GM19372 (cell line): ENCODE results near the gene SPOCK1.

Source experiments
- ATAC-seq: cut with Tn5 transposase; IDR thresholded peaks from one replicate; pipeline ENCODE4 v1.9.1; 2021; ENCODE audit warnings: mild to moderate bottlenecking, low read depth, moderate library complexity; ENCODE audit not compliant: unreplicated experiment

Gene SPOCK1

DNA sequence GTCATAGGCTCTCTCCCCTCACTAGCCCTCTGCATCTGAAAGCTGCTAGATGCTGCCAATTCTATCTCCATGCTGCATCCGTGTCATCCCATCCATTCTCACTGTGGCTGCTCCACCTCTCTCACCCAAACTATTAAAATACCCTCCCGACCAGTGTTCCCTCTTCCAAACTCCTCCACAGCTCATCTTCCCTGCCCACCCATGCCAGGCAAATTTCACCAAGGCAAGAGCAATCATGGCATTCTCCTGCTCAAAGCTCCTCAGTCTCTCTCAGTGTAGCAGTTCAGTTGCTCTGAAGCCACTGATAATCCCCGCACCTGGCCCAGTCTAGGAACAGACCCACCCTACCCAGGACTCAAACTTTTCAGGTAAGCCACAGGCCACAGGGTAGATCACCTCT is 48.4 kb downstream of the SPOCK1 start:
- no peak for ATAC-seq

DNA sequence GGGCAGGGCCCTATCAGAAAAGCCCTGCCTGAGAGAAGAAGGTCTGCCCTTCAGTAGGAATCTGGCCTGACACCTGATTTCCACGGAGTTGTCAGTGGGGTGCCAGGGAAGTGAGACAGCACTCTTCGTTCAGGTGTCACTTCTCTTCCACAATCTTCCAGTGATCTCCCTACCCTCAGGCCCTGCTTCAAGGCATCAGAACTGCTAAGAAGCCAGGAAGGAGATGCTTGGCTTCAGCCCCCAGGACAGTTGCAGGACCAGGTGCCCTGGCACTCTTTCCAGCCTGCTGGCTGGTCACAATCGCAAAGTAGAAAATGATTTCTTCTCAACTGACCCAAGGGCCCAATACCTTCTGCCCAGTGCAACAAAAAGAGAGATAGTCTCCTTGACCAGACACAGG is 50.3 kb downstream of the SPOCK1 start:
- no peak for ATAC-seq

DNA sequence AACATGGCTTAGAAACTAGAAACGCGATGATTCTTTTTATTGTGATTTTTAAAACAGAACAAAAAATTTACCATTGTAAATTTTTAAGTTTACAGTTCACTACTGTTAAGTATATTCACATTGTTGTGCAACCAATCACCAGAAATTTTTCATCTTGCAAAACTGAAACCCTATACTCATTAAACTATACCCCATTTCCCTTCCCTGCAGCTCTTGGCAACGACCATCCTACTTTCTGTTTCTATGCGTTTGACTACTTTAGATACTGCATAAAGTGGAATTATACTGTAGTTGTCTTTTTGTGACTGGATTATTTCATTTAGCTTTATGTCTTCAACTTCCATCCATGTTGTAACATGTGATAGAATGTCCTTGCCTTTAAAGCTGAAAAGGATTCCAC is 52.5 kb downstream of the SPOCK1 start:
- no peak for ATAC-seq

DNA sequence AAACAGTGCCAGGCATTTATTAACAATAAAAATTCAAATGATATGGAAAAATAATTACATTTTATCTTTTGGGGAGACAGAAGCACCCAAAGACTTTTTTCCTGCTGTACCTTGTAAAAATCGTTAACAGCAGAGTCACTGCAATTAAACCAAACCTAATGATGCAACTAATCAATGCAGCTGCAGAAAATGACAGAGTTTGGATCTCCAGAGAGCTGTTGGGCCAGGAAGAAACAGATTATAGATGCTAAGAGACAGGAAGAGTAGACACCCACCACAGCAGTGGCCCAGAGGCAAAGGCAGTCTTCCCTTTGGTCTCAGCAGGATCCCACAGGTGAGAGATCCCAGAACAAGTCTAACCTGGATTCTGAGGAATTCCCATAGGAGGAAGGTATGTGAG is 53.0 kb downstream of the SPOCK1 start:
- ATAC-seq: no peak

DNA sequence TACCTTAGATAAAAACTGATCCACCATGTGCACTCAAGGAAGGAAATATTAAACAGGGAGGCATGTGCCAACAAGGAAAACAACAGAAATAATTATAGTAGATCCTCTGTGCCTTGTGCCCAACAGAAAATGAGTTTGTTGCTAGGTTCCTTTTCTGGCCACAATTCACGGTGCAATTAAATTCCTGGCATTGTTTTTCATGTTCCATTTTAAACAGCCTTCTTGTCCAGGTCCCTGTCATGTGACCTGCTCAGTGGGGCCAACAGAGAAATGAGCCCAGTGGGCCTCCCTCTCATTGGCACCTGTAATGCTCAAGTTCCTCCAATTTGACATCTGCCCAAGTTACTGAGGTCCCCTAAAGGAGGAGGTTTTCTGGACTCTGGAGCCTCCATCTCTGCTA is 56.5 kb downstream of the SPOCK1 start:
- ATAC-seq: no peak

DNA sequence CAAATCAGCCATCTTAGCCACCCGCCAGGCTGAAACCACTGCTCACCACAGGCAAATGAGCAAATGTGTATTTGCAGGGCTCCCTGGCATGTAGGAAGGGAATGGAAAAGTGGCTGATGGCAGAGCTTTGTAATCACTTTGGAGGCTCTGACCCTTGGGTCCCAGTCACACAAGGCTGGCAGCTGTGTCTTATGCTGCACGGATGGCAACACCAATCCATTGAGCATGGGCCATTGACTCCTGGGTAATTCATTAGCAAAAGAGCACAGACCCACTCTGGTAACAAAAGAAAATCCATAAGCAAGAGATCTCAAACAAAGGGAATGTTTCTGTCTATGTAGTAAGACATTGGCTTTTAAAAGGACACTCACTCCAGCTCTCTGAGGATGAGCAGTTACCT is 57.6 kb downstream of the SPOCK1 start:
- ATAC-seq: no peak

DNA sequence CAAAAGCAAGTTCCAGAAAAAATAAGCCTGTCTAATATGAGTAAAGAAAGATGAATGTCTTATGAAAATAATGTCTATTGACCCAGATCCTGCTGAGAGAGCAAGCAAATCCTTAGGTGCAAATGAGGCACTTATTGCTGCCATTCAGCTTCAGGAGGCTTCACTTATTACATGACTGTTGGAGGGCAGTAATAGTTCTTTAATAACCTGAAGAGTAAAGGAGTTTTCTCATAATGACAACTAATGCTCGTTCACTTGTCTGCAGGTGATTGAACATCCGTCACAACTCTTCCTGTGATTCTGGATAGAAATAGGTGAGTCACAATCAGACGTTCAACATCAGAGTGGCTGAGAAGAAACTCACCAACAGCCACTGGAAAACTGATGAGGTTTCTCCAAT is 58.3 kb downstream of the SPOCK1 start:
- no peak for ATAC-seq

DNA sequence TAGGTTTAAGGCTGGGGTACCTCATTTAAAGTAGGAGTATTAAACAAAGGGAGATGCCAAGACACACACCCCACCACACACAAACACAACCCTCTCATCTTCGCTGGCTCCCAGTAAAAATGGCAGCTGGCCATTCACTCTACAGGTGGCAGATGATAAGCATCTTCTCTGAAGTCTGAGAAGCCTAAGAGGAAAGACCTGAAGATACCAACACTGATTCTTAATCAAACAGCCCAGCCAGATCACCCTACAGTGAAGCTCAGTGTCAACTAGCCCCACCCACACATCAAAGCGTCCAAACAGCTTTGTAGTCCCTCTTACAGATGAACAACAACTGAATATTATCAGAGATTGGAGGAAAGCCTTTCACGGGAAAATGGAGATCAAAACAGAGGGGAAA is 59.5 kb downstream of the SPOCK1 start:
- ATAC-seq: no peak

DNA sequence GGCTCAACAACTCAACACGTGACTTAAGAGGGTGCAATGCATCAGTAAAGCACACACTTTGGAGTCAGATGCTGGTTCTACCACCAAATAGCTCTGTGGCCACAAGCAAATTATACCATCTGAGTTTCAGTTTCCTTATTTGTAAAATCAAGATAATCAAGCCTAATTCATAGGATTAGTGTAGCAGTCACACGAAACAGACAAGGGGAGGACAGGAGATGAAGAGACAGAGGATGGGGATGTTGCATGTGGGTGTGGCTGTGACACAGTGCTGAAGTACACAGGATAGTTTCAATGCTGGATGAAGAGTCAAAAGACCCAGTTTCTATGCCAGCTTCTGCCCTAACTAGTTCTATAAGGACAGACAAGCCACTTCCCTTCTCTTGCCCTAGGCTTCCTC is 60.2 kb downstream of the SPOCK1 start:
- no peak for ATAC-seq

DNA sequence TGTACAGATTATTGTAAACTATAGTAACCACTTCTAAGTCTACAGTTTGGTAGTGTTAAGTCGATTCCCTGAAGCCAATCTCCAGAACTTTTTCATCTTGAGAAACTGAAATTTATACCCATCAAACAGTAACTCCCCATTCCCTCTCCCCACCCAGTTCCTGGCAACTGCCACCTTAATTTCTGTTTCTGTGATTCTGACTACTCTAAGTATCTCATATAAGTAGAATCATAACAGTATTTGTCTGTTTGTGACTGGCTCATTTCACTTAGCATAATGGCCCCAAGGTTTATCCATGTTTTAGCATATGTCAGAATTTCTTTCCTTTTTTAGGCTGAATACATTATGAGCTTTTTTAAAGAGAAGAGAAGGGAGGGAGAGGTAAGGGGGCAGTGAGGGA is 61.4 kb downstream of the SPOCK1 start:
- no peak for ATAC-seq

DNA sequence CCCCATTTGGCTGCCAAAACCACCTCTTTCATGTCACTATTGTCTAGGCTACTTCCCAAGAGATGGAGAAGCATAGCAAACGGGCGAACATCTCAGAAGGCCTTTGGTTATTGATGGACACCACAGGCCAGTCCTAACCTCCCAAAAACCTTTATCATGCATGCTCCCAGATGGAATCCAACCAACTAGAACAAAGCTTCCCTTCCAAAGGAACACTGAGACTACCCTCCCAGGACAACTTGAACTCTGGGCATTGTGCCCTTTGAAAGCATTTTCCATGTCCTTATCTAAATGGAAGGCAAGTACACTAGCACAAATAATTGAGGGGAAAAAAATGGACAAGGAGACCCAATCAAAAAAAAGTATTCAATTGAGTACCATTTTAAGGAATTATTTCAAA is 65.6 kb downstream of the SPOCK1 start:
- ATAC-seq: no peak

DNA sequence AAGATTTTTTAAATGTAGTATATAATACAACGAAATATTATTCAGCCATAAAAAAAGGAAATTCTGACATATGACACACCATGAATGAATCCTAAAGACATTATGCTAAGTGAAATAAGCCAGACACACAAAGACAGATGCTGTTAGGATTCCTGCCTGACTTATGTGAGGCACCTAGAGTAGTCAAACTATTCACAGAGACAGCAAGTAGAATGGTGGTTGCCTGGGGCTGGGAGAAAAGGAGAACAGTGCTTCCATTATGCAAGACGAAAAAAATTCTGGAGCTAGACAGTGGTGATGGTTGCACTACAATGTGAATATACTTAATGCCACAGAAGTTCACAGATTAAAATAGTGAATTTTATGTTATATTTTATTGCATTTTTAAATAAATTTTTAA is 66.8 kb downstream of the SPOCK1 start:
- no peak for ATAC-seq

DNA sequence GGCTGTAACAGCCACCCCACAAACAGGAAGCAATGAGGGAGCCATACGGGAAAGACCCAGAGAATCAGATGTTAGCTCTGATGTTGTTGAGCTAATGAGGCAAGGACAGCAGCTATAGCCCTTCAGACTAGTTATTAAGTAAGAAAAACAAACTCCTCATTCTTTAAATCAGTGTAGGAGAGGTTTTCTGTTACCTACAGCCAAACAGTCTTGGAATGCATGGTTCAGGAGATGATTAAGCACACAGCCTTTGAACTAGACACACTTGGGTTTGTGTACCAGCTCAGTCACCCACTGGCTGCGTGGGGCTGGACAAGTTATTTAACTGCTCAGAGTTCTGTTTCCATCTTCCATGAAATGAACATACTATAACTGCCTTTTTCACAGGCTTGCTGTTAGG is 68.1 kb downstream of the SPOCK1 start:
- ATAC-seq: no peak

DNA sequence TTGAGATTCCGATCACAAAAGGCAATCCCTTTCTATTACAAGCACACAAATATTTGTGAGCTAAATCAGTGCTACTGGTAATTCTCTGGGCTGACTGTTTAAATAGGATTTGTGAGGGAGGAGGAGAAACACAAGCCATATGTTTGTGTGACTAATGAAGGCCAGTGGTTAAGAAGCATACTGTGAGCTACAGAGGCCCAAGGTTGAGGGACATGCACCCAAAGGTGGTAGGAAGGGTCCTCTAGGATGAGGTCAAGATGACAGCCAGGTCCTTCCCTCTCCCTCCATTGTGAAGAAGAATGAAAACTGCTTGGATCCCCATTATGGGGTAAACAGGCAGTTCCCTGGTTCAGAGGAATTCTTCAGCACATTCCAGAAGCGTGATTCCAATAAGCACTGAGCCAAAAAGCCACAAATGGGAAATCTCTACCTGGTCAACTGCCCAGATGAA is 83.9 kb downstream of the SPOCK1 start:
- no peak for ATAC-seq

DNA sequence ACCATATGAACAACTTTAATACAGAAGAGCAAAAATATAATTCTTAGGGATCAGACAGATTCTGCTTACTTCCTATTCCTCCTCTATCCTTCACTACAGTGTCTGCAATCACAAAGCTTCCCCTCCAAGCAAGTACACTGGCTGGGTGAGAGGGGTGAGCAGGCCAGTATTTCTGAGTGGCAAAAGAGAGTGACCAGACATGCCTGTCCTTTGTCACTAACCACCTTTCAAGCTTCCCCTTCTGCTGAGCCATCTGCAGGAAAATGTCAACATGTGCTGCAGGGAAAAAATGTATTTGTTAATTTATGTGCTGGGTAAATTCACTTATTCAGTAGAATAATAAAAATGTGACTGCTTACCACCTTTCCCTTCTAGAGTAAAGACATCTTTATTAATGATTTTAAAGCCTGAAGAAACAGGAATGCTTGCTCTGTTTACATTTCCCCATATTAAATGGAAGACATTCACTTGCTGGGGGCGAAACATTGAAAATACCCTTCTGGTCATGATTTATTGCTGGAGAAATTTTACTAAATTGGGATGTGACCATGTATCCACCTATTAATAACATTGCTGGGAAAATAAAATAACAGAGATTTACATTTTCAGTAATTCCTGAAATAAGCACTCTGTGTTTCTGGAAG is 84.9 kb downstream of the SPOCK1 start:
- no peak for ATAC-seq

DNA sequence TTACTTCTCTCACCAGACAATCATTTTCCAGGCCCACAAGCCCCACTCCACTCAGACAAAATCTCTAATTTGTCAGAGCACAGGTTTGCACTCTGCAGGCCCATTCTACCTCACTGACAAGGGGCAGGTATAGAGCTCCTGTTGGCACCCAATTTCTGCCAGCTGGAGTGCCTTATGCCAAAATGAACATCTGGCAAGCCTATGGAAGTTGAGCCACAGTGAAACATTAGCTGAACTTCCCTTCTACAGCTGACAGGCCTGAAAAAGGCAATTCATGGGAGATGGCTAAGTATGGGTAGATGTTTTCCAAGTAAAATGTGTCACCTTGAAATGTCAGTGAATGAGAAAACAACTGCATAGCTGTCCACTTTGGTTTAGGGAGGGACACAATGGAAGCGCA is 87.0 kb downstream of the SPOCK1 start:
- no peak for ATAC-seq

DNA sequence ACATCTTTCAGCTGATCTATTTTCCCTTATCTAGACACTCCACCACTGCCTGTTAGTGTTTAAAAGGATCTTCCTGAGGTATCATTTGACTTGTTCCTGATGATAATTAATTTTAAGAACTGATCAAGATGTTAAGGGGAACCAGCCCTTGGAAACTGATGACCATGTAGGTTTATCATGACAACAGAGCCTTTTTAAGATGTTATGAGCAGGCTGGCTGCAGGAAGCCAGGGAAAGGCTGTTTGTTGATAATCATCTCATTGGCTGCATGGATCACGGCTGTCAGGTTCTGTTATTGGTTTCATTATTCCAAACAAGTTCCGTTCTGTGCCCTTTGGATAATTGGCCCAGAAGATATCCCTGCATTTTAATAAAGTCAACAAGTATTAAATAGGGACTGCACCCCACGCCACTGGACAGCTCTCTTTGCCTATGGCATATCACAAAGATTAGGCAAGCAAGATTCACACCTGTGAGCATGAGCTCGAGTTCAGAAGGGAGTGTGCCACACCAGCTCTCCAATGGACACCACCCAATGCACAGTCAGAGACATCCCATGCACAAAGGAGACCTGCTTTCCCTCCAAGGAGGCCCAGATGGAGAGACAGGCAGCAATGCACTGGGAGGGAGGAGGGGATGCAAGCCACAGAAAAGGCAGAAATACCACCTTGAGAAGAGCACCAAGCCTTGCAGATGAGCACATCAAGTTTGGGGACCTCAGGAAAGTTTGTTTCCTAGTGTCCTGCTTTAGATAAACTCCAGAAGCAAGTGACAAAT is 88.7 kb downstream of the SPOCK1 start:
- no peak for ATAC-seq

DNA sequence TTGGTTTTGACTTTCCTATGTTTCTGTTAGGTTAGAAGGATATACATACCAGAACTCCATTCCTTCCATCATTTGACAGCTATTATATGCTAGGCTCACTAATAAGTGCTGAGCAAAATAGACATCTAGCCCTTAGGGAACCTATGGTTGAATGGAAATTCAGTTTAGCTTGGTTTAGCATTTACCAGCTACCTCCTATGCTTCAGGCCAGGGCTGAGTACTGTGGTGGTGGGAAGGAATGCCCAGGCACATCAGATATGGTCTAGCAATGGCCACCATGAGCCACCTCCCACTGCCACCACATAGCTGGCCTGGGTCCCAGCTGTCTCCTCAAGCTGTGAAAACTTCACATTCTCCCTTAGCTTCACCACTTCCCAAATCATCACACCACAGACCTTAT is 89.4 kb downstream of the SPOCK1 start:
- ATAC-seq: no peak

DNA sequence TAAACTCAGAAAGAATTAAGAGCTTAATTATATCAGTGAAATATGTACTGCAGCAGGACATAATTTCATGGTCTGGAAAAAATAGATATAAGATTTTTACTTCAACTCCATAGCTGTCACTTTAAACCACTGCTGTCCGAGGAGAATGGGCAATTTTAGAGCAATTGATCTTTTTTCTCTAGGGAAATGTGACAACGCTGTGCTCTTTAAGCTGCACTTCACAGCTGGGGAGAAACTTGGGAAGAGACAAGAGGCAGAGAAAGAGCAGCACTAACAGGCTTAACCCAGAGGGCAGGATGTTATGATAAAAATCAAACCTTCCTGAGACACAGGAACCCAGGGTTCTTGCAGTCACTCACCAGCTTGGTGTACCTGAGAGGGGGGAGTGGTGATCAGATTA is 92.0 kb downstream of the SPOCK1 start:
- ATAC-seq: no peak

DNA sequence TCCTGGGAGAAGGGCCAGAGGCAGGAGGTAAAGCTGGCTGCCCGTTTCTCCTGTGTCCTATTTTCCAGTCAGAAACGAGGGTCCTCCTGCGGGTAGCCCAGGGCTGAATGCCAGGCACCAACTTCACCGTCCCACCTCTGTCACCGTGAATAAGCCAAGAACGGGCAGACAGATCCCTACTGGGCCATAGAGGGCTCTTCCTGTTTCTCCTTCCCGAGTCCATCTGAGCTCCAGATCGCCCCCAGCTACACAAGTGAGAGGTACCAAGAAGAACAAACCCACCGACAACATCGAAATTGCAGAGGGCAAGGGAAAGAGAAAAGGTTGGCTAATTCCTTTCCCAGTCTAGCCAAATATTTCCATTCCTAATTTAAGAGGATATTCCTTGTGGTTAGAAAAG is 93.7 kb downstream of the SPOCK1 start:
- no peak for ATAC-seq

DNA sequence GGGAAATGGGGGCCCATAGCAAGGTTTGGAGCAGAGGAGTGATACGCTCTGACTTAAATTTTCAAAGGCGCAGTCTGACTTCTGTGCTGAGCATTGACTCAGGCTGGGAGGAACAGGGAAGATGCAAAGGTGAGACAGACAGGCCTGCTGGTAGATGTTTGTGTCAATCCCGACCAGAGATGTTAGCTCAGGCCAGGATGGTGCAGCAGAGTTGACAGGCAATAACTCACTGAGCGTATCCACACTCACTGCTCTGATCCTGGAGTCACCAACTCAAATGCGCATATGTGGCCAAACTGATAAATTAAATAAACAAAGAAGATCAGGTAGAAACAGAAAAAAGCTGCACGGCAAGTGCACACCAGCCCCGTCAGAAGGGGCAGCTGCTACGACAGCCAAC is 95.3 kb downstream of the SPOCK1 start:
- ATAC-seq: no peak

DNA sequence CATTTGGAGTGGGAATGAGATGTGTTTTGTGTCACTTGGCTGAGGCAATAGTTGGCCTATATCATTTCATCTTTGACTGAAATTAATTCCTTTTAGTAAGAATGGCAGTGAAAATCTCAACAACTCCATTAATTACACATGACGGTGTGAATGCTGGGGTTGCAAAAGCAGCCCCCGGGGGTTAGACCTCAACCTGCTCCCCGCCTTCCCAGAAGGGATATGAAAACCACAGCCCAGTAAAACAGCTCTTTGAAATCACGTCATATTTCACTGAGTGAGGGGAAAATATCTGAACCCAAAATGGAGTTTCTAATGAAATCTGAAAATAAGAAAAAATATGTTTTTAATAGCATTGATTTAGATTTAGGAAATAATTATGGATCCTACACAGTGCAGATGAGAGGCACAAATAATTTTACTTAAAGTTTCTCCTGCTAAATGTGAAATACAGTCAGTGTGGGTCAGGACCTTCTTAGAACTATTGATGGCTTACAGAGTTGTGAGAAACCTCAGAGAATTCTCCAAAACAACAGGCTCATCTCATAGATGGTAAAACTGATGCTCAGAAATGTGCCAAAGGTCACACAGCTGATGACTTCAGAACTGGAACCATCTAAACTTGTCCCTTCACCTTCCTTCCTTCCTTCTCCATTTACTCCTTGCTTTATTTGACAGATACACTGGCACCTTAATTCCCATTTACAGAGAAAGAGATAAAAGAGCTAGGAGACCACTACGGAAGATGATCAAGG is 96.5 kb downstream of the SPOCK1 start:
- ATAC-seq: no peak
